B cell (primary cell): ENCODE measurements around the gene FAU. TPM values are rescaled to one million over a fixed set of nuclear protein-coding genes. Genes with fewer than 3 reads are reported as not detected.

Experiments
- ATAC-seq: fragments of 200-7000 bp; cut with Tn5 transposase; one replicate; pipeline ENCODE4 v1.10.0; 2021; ENCODE audit warnings: low read depth, mild to moderate bottlenecking, moderate number of reproducible peaks, moderate library complexity
- CTCF ChIA-PET: fragments of 350-600 bp; sonication (Branson Sonifier 250); formaldehyde crosslinking; loops from one replicate; lab custom pipeline; 2021; ENCODE audit warnings: antibody characterized with exemption, inconsistent platforms; lab: Charles Lee
- POLR2A ChIA-PET: fragments of 350-600 bp; sonication (Branson Sonifier 250); formaldehyde crosslinking; loops from one replicate; lab custom pipeline; 2021; ENCODE audit warnings: antibody characterized with exemption; lab: Charles Lee
- DNase-seq: peaks from one replicate; pipeline ENCODE4 v3.0.0; 2013
- H2AFZ ChIP-seq: 2 replicates; pipeline ENCODE4 v1.6.1; 2012; ENCODE audit warnings: mild to moderate bottlenecking, low read depth, low read length; ENCODE audit not compliant: insufficient read depth, poor library complexity, severe bottlenecking
- H3K27ac ChIP-seq, 2 donors: 1 replicate in 1 of 2; 2 replicates in 1 of 2; pipeline ENCODE4 v1.5.1; 2012 to 2013; ENCODE audit warnings: low read length in 2 of 2, mild to moderate bottlenecking in 2 of 2, moderate library complexity in 1 of 2
- H3K27me3 ChIP-seq, 4 experiments: fragments of 200-600 bp in 1 of 4; sonication (generic) in 1 of 4; replicated peaks in 1 of 4; 1 replicate in 2 of 4; 2 replicates in 2 of 4; pipeline versions ENCODE4 v1.6.1 to v1.7.0; 2013 to 2016; ENCODE audit warnings: low read length in 3 of 4, mild to moderate bottlenecking in 2 of 4, mixed read lengths in 1 of 4, moderate library complexity in 1 of 4; ENCODE audit not compliant: insufficient read depth in 4 of 4, control insufficient read depth in 3 of 4; ENCODE audit errors: control extremely low read depth in 1 of 4
- H3K36me3 ChIP-seq, 2 experiments: replicated peaks in 1 of 2; 1 replicate in 1 of 2; 2 replicates in 1 of 2; pipeline versions ENCODE4 v1.6.1 to v1.7.1; 2013; ENCODE audit warnings: low read length in 1 of 2; ENCODE audit not compliant: insufficient read depth in 2 of 2, control insufficient read depth in 1 of 2; ENCODE audit errors: control extremely low read depth in 1 of 2, extremely low read depth in 1 of 2
- H3K4me1 ChIP-seq, 2 donors: fragments of 200-600 bp in 1 of 2; sonication (generic) in 1 of 2; 1 replicate in 1 of 2; 2 replicates in 1 of 2; pipeline versions ENCODE4 v1.5.1 to v1.6.1; 2013 to 2017; ENCODE audit warnings: low read length in 2 of 2; ENCODE audit not compliant: control insufficient read depth in 2 of 2, insufficient read depth in 2 of 2
- H3K4me2 ChIP-seq: replicated peaks from 2 replicates; pipeline ENCODE3; 2012; ENCODE audit warnings: mild to moderate bottlenecking, low read depth, low read length; ENCODE audit not compliant: poor library complexity, severe bottlenecking
- H3K4me3 ChIP-seq, 5 experiments: fragments of 200-600 bp in 1 of 5; sonication (generic) in 1 of 5; 1 replicate in 3 of 5; 2 replicates in 2 of 5; pipeline versions ENCODE4 v1.5.1 to v1.7.0; 2011 to 2016; ENCODE audit warnings: low read length in 4 of 5, mild to moderate bottlenecking in 4 of 5, low read depth in 2 of 5, control low read depth in 1 of 5, moderate library complexity in 1 of 5; ENCODE audit not compliant: insufficient read depth in 1 of 5; ENCODE audit errors: control extremely low read depth in 1 of 5, extremely low read depth in 1 of 5
- H3K79me2 ChIP-seq: fragments of 200-600 bp; sonication (generic); one replicate; pipeline ENCODE4 v1.6.0; 2016; ENCODE audit warnings: low read length; ENCODE audit not compliant: control insufficient read depth, insufficient read depth
- H3K9ac ChIP-seq: fragments of 200-600 bp; sonication (generic); 2 replicates; pipeline ENCODE4 v1.6.1; 2017; ENCODE audit warnings: mild to moderate bottlenecking, low read length, moderate library complexity
- H3K9me3 ChIP-seq, 3 donors: one replicate each; pipeline versions ENCODE4 v1.6.1 to v1.7.1; 2013; ENCODE audit warnings: low read length in 2 of 3; ENCODE audit not compliant: control insufficient read depth in 2 of 3, insufficient read depth in 1 of 3; ENCODE audit errors: control extremely low read depth in 1 of 3
- H4K20me1 ChIP-seq: 2 replicates; pipeline ENCODE4 v1.6.0; 2012; ENCODE audit warnings: mild to moderate bottlenecking, low read length; ENCODE audit not compliant: insufficient read depth, control insufficient read depth, poor library complexity, severe bottlenecking
- H3K27ac Mint-ChIP-seq: one replicate; pipeline ENCODE4 v1.8.0; 2021; ENCODE audit warnings: mixed read lengths
- H3K27me3 Mint-ChIP-seq: one replicate; pipeline ENCODE4 v1.8.0; 2021; ENCODE audit warnings: mixed read lengths
- H3K4me1 Mint-ChIP-seq: one replicate; pipeline ENCODE4 v1.8.0; 2021; ENCODE audit warnings: mixed read lengths
- H3K4me3 Mint-ChIP-seq: one replicate; pipeline ENCODE4 v1.8.0; 2021; ENCODE audit warnings: mixed read lengths
- H3K9me3 Mint-ChIP-seq: one replicate; pipeline ENCODE4 v1.8.0; 2022; ENCODE audit warnings: mixed read lengths; ENCODE audit not compliant: insufficient read depth
- CTCF ChIP-seq: fragments of 200-600 bp; IDR thresholded peaks from one replicate; pipeline ENCODE4 v1.8.0; 2022; ENCODE audit warnings: antibody characterized with exemption, mild to moderate bottlenecking
- EZH2 ChIP-seq: IDR thresholded peaks from 2 replicates; pipeline ENCODE4 v1.6.1; 2012; ENCODE audit warnings: borderline replicate concordance, low read depth, mild to moderate bottlenecking, moderate library complexity, low read length; ENCODE audit not compliant: insufficient read depth, poor library complexity, severe bottlenecking
- WGBS: methylation state at CpG from one replicate; pipeline ENCODE4 v1.1.5; 2013; ENCODE audit warnings: missing lambda C conversion rate; ENCODE audit not compliant: insufficient coverage; 5-methylcytosine and 5-hydroxymethylcytosine counted together
- intact Hi-C: fragments of 100-400 bp; cut with micrococcal nuclease; formaldehyde crosslinking; loops from one replicate; pipeline ENCODE4 v1.10.0; 2022
- polyA plus RNA-seq: library from polyadenylated mRNA; depleted of rRNA; stranded (reverse); fragments of >200 nt; gene quantifications from 2 replicates; pipeline ENCODE4 v1.2.3, GENCODE V29; 2012
- total RNA-seq, 2 donors: library from RNA; stranded (reverse); fragments of 120-200 nt in 1 of 2; gene quantifications; 1 replicate in 1 of 2; 2 replicates in 1 of 2; pipeline versions ENCODE4 v1.2.3 to v1.2.4, GENCODE V29; 2013 to 2022

FAU gene
- total and polyA plus RNA-seq, 2 donors (not counting 1 experiment from before 2014, with no cell fraction given) = 1,318 to 1,559 TPM

GRCh38 chr11:65108469-65109123, 13.3 kb downstream of the FAU start:
- H2AFZ ChIP-seq = no peak overlapping the region
- H3K4me1 ChIP-seq = peaks cover 20 to 34% of the 10 kb centered on the region in 2 donors
- H3K27ac ChIP-seq = no peak overlapping the region
- H3K27me3 Mint-ChIP-seq = no peaks in the 10 kb centered on the region
- H3K36me3 ChIP-seq = peaks cover 0 to 40% of the 10 kb centered on the region in 2 experiments
- H3K27me3 ChIP-seq = no peaks in the 10 kb centered on the region
- H3K27ac Mint-ChIP-seq = no peak overlapping the region
- no peaks in the 10 kb centered on the region for H3K9me3 Mint-ChIP-seq
- H4K20me1 ChIP-seq = peaks cover 31% of the 10 kb centered on the region
- H3K79me2 ChIP-seq = peaks cover 43% of the 10 kb centered on the region
- intact Hi-C loops = no loop called here
- TF ChIP-seq EZH2 = no peak
- no peak for TF ChIP-seq CTCF
- ChIA-PET CTCF (interaction anchor here (1.3 to 7.7 kb wide), 5 partner anchors 10 to 157 kb away, joined by 4 to 118 read pairs (median 47); partner anchors contain the start of genes CAPN1, FAU, MRPL49 and VPS51), POLR2A (interaction anchor here (1.0 to 3.6 kb wide), 2 partner anchors 9 to 13 kb away, joined by 4 to 26 read pairs; partner anchors contain the start of genes VPS51 and ZNHIT2)
- no peak overlapping the region for H3K4me3 Mint-ChIP-seq
- DNase-seq (no peak), ATAC-seq (no peak)
- no peak overlapping the region for H3K9ac ChIP-seq
- no peak overlapping the region for H3K4me3 ChIP-seq
- 95% methylated on average over 38 of the region's 38 CpGs for WGBS
- no peak overlapping the region for H3K4me2 ChIP-seq
- H3K9me3 ChIP-seq = no peaks in the 10 kb centered on the region
- H3K4me1 Mint-ChIP-seq = peaks cover 34% of the 10 kb centered on the region
